Muscle of leg (tissue), 11 donors: Measurements from ENCODE around the gene SLC24A4. TPM values are rescaled to one million over a fixed set of nuclear protein-coding genes. Genes with fewer than 3 reads are reported as not detected.

ENCODE experiments used
- DNase-seq: peaks from one replicate; pipeline ENCODE4 v3.0.0; 2013
- H3K27ac ChIP-seq: one replicate; pipeline ENCODE4 v1.5.1; 2013; ENCODE audit warnings: mild to moderate bottlenecking, low read length, control low read depth
- H3K27me3 ChIP-seq: one replicate; pipeline ENCODE4 v1.6.1; 2013; ENCODE audit warnings: low read length; ENCODE audit not compliant: control insufficient read depth, insufficient read depth
- H3K36me3 ChIP-seq: one replicate; pipeline ENCODE4 v1.6.1; 2013; ENCODE audit warnings: low read length; ENCODE audit not compliant: control insufficient read depth, insufficient read depth
- H3K4me1 ChIP-seq: one replicate; pipeline ENCODE4 v1.6.1; 2013; ENCODE audit warnings: low read length; ENCODE audit not compliant: control insufficient read depth, insufficient read depth
- H3K4me3 ChIP-seq: one replicate; pipeline ENCODE4 v1.5.1; 2013; ENCODE audit warnings: low read length, control low read depth
- H3K9me3 ChIP-seq: replicated peaks from 2 replicates; pipeline ENCODE4 v1.6.1; 2013; ENCODE audit warnings: low read depth, low read length; ENCODE audit not compliant: control insufficient read depth
- WGBS: methylation state at CpG from one replicate; pipeline ENCODE4 v1.1.5; 2013; ENCODE audit warnings: missing lambda C conversion rate; ENCODE audit not compliant: insufficient coverage; 5-methylcytosine and 5-hydroxymethylcytosine counted together
- polyA plus RNA-seq, 8 donors: library from polyadenylated mRNA; unstranded; fragments of 120-200 nt; gene quantifications; one replicate each; pipeline versions ENCODE4 v1.2.1 to v1.2.3, GENCODE V29; 2013; ENCODE audit warnings: inconsistent platforms in 1 of 8, low replicate concordance in 1 of 8; ENCODE audit not compliant: insufficient read length in 8 of 8, insufficient read depth in 1 of 8
- total RNA-seq: library from RNA; stranded (reverse); fragments of 120-200 nt; gene quantifications from one replicate; pipeline ENCODE4 v1.2.4, GENCODE V29; 2013

Gene SLC24A4
- total and polyA plus RNA-seq, 9 donors, result 1.8 to 6.6 (median 2.9) TPM

DNA sequence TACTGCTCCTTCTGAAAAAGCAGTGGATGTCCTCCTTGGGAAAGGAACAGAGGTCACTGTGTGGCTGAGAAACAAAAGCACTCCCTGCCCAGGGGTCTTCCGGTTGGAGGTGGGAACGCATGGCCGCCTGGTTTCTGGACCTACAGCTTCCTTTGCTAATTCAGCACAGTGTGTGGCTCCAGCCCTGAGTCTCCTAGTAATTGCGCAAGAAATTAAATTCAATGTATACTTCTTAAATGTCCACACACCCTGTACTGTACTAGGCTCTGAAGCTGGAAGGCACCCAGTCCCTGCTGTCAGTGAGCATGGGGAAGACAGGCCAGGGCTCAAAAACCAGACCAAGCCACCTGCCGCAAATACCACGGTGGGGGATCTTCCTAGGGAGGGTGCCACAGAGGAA is 13.4 kb downstream of the SLC24A4 start:
- Histone ChIP-seq H3K9me3 (no peaks in the 10 kb centered on the region), H3K27me3 (peaks cover 7% of the 10 kb centered on the region), H3K4me1 (no peaks in the 10 kb centered on the region), H3K27ac (no peak overlapping the region), H3K4me3 (no peak overlapping the region), H3K36me3 (no peaks in the 10 kb centered on the region)
- 89% methylated on average over 5 of the region's 6 CpGs for WGBS
- no peak for DNase-seq

- Histone ChIP-seq H3K4me3 (no peak overlapping the region), H3K27ac (no peak overlapping the region), H3K27me3 (peaks cover 9% of the 10 kb centered on the region), H3K4me1 (peaks cover 3% of the 10 kb centered on the region), H3K36me3 (no peaks in the 10 kb centered on the region), H3K9me3 (peaks cover 3% of the 10 kb centered on the region)
- no peak for DNase-seq
- 76% methylated on average over 3 of the region's 12 CpGs for WGBS
These were observed 16.5 kb downstream of the SLC24A4 start for GRCh38 chr14:92339426-92339825.

GRCh38 chr14:92340071-92340470 is 17.1 kb downstream of the SLC24A4 start:
- H3K4me1 ChIP-seq, result peaks cover 3% of the 10 kb centered on the region
- H3K36me3 ChIP-seq, result no peaks in the 10 kb centered on the region
- H3K9me3 ChIP-seq, result peaks cover 3% of the 10 kb centered on the region
- no peak for DNase-seq
- H3K27ac ChIP-seq, result no peak overlapping the region
- WGBS, result 76% methylated on average over 5 of the region's 5 CpGs
- no peak overlapping the region for H3K4me3 ChIP-seq
- H3K27me3 ChIP-seq, result peaks cover 11% of the 10 kb centered on the region

- no peak for DNase-seq
- Histone ChIP-seq H3K27me3 (peaks cover 12% of the 10 kb centered on the region), H3K4me1 (peaks cover 3% of the 10 kb centered on the region), H3K9me3 (peaks cover 3% of the 10 kb centered on the region), H3K27ac (no peak overlapping the region), H3K4me3 (no peak overlapping the region), H3K36me3 (no peaks in the 10 kb centered on the region)
- 71% methylated on average over 4 of the region's 7 CpGs for WGBS
These were observed 18.0 kb downstream of the SLC24A4 start for GRCh38 chr14:92340931-92341330.

DNA sequence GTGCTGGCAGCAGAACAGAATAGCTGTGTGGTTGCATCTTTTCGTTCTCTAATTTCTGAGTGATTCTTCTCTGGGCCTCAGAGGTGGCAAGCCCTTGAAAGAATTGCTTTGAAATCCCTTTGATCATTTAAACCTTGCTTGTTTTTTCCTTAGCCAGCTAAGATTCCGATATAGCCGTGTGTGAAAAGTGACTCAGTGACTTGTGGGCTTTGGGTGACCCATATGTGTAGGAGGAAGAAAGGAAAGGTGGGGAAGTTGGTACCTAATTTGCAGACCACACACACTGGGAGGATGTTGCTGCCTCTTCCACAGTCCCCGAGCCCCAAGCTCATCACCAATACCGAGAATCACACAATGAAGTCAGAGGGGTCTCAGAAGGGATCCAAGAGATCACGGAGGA is 18.8 kb downstream of the SLC24A4 start:
- H3K4me1 ChIP-seq, result peaks cover 3% of the 10 kb centered on the region
- WGBS, result 68% methylated on average over 3 of the region's 6 CpGs
- no peak overlapping the region for H3K27ac ChIP-seq
- no peaks in the 10 kb centered on the region for H3K36me3 ChIP-seq
- no peak for DNase-seq
- peaks cover 3% of the 10 kb centered on the region for H3K9me3 ChIP-seq
- H3K4me3 ChIP-seq, result no peak overlapping the region
- peaks cover 12% of the 10 kb centered on the region for H3K27me3 ChIP-seq

GRCh38 chr14:92348154-92348553 is 25.2 kb downstream of the SLC24A4 start:
- peak; percentile 37 for DNase-seq
- 59% methylated on average over 4 of the region's 5 CpGs for WGBS
- no peaks in the 10 kb centered on the region for H3K36me3 ChIP-seq

DNA sequence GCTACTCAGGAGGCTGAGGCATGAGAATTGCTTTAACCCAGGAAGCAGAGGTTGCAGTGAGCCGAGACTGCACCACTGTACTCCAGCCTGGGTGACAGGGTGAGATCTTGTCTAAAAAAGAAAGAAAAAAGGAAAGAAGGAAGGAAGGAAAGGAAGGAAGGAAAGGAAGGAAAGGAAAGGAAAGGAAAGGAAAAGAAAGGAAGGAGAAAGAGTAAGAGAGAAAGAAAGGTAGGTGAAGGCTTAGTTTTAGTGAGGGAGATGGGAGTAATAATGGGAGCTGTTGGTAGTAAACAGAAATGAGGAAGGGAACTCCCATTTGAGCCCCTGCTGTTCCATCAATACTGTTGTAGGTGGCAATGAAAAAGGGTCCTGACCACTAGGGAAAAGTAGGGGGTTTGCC is 28.8 kb downstream of the SLC24A4 start:
- Histone ChIP-seq H3K9me3 (no peaks in the 10 kb centered on the region), H3K27me3 (peaks cover 7% of the 10 kb centered on the region), H3K4me1 (peaks cover 6% of the 10 kb centered on the region), H3K4me3 (no peak overlapping the region), H3K36me3 (no peaks in the 10 kb centered on the region), H3K27ac (no peak overlapping the region)
- WGBS, result 79% methylated on average over 1 of the region's 1 CpG
- no peak for DNase-seq

More at GRCh38 chr14:92348154-92348553, 25.2 kb downstream of the SLC24A4 start:
- H3K27me3 ChIP-seq, result peaks cover 10% of the 10 kb centered on the region
- no peak overlapping the region for H3K27ac ChIP-seq
- no peak overlapping the region for H3K4me3 ChIP-seq
- H3K9me3 ChIP-seq, result peaks cover 3% of the 10 kb centered on the region
- H3K4me1 ChIP-seq, result peaks cover 6% of the 10 kb centered on the region

GRCh38 chr14:92352158-92352985 is 29.4 kb downstream of the SLC24A4 start:
- DNase-seq, result no peak
- Histone ChIP-seq H3K9me3 (no peaks in the 10 kb centered on the region), H3K4me3 (no peak overlapping the region), H3K27me3 (peaks cover 7% of the 10 kb centered on the region), H3K4me1 (peaks cover 6% of the 10 kb centered on the region), H3K27ac (no peak overlapping the region), H3K36me3 (no peaks in the 10 kb centered on the region)
- 42% methylated on average over 7 of the region's 9 CpGs for WGBS

DNA sequence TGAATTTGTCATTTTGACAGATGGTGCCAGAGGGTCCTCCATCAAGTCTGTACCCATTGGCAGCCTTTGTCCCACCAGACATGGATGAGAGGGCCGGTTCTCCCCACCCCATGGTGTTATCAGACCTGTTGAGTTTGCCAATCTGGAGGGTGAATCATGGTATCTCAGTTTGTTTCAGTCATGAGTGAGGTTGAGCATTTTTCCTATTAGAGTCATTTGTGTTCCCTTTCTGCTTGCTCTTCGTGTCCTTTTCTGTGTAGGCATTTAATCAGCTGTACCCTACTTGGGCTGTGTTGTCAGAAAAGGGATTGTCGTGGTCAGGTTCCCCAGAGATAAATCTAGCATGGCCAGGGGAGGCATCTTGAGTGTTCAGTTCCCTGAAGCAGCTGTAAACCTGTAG is 30.5 kb downstream of the SLC24A4 start:
- H3K4me3 ChIP-seq, result no peak overlapping the region
- H3K4me1 ChIP-seq, result no peaks in the 10 kb centered on the region
- H3K27ac ChIP-seq, result no peak overlapping the region
- 41% methylated on average over 2 of the region's 3 CpGs for WGBS
- DNase-seq, result no peak
- no peaks in the 10 kb centered on the region for H3K9me3 ChIP-seq
- H3K36me3 ChIP-seq, result no peaks in the 10 kb centered on the region
- H3K27me3 ChIP-seq, result peaks cover 9% of the 10 kb centered on the region

GRCh38 chr14:92356677-92357076 is 33.7 kb downstream of the SLC24A4 start:
- H3K36me3 ChIP-seq, result no peaks in the 10 kb centered on the region
- H3K27me3 ChIP-seq, result peaks cover 9% of the 10 kb centered on the region
- no peak for DNase-seq
- no peak overlapping the region for H3K4me3 ChIP-seq
- 0% methylated on average over 1 of the region's 3 CpGs for WGBS
- H3K27ac ChIP-seq, result no peak overlapping the region
- no peaks in the 10 kb centered on the region for H3K4me1 ChIP-seq
- no peaks in the 10 kb centered on the region for H3K9me3 ChIP-seq
